SU-DHL-6 (cell line): ENCODE measurements around the gene TOX2.

ENCODE experiments used
- EZH2phosphoT487 ChIP-seq: fragments of 200-600 bp; sonication (generic), shearing (Covaris generic); conservative IDR thresholded peaks from 2 replicates; pipeline ENCODE4 v1.6.1; 2018; ENCODE audit warnings: mild to moderate bottlenecking, antibody characterized with exemption, low read length, moderate library complexity, mixed read lengths
- TF ChIP-seq, protein P1 (sequence below): fragments of 200-600 bp; sonication (generic); IDR thresholded peaks from one replicate; pipeline ENCODE4 v1.5.1; 2017; ENCODE audit warnings: antibody characterized with exemption, mild to moderate bottlenecking, low read length, moderate library complexity; ENCODE audit not compliant: insufficient read depth, poor library complexity, severe bottlenecking

DNA sequence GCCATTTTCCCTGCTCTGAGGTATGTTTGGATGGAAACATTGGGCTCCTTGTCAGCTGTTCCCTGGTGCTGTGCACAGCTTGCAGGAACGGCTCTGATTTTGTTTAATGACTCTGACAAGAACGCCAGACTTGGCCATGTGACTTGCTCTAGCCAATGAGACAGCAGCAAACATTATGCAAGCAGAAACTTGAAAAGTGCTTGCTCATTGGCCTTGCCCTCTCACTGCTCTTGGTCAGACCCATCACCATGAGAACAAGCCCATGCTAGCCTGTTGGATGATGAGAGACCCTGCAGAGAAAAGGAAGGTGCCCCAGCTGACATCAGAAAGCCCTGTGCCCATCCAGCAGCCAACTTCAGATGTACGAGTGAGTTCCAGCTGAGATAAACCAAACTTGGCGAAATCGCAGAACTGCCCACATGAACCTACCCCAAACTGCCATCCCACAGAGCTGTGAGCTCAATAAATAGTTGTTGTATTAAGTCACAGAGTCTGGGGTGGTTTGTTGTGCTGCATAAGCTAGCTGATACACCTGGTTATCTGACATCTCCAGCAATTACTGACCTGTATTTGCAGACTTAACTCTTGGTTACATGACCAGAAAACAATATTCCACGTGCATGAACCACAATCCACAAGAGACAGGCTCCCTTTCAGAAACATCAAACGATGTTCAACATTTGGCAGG is 175.5 kb downstream of the TOX2 start:
- TF ChIP-seq, protein P1, sequence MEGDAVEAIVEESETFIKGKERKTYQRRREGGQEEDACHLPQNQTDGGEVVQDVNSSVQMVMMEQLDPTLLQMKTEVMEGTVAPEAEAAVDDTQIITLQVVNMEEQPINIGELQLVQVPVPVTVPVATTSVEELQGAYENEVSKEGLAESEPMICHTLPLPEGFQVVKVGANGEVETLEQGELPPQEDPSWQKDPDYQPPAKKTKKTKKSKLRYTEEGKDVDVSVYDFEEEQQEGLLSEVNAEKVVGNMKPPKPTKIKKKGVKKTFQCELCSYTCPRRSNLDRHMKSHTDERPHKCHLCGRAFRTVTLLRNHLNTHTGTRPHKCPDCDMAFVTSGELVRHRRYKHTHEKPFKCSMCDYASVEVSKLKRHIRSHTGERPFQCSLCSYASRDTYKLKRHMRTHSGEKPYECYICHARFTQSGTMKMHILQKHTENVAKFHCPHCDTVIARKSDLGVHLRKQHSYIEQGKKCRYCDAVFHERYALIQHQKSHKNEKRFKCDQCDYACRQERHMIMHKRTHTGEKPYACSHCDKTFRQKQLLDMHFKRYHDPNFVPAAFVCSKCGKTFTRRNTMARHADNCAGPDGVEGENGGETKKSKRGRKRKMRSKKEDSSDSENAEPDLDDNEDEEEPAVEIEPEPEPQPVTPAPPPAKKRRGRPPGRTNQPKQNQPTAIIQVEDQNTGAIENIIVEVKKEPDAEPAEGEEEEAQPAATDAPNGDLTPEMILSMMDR = no peak
- no peak for TF ChIP-seq EZH2phosphoT487
